HepG2 (cell line): ENCODE data around the gene EIF3L. TPM values are rescaled to one million over a fixed set of nuclear protein-coding genes. Genes with fewer than 3 reads are reported as not detected.

ENCODE experiments used
- ATAC-seq: fragments of 200-7000 bp; cut with Tn5 transposase; 3 replicates; pipeline ENCODE4 v1.9.1; 2020; ENCODE audit warnings: mild to moderate bottlenecking, moderate library complexity
- BruUV-seq: library from RNA; stranded (reverse); fragments of 400-500 nt; replicated peaks from 2 replicates; lab custom pipeline; 2021; lab: Mats Ljungman, UMichigan
- CTCF ChIA-PET: fragments of 300-600 bp; formaldehyde crosslinking; extraction: SDS; loops from one replicate; lab custom pipeline; 2021; ENCODE audit warnings: low total read pairs, inconsistent platforms, low intra/inter-chr PET ratio; lab: Yijun Ruan, JAX
- POLR2A ChIA-PET: fragments of 350-600 bp; sonication (Branson Sonifier 250); formaldehyde crosslinking; loops from one replicate; lab custom pipeline; 2020; ENCODE audit warnings: antibody characterized with exemption, inconsistent platforms; lab: Yijun Ruan, JAX
- DNase-seq: peaks from one replicate; pipeline ENCODE4 v3.0.0-alpha.2; 2015; ENCODE audit warnings: low spot score
- FAIRE-seq: peaks from 3 replicates; lab custom pipeline; 2011; peaks lifted over from hg19 to GRCh38; lab: Jason Lieb, UNC
- H2AFZ ChIP-seq: one replicate; pipeline ENCODE4 v1.6.1; 2011; ENCODE audit warnings: low read length, inconsistent platforms
- H3K27ac ChIP-seq: fragments of 300-600 bp; 3 replicates; pipeline ENCODE4 v1.8.0; 2011; ENCODE audit warnings: mixed run types, mild to moderate bottlenecking, mixed read lengths, low read length, inconsistent platforms; ENCODE audit not compliant: insufficient read depth; ENCODE audit errors: extremely low read length
- H3K27me3 ChIP-seq, 2 experiments: fragments of 200-600 bp in 1 of 2; 2 replicates in 1 of 2; 3 replicates in 1 of 2; pipeline versions ENCODE4 v1.6.0 to v1.8.0; 2011; ENCODE audit warnings: low read length in 2 of 2, mild to moderate bottlenecking in 2 of 2, moderate library complexity in 2 of 2, inconsistent platforms in 1 of 2; ENCODE audit not compliant: insufficient read depth in 2 of 2, control insufficient read depth in 1 of 2
- H3K36me3 ChIP-seq, 2 experiments: fragments of 200-600 bp in 1 of 2; replicated peaks in 1 of 2; 2 replicates in 1 of 2; 3 replicates in 1 of 2; pipeline versions ENCODE4 v1.5.1 to v1.8.0; 2011; ENCODE audit warnings: low read length in 2 of 2, inconsistent platforms in 1 of 2; ENCODE audit not compliant: insufficient read depth in 2 of 2, control insufficient read depth in 1 of 2
- H3K4me1 ChIP-seq: 2 replicates; pipeline ENCODE4 v1.5.1; 2012; ENCODE audit warnings: low read length, inconsistent platforms; ENCODE audit not compliant: insufficient read depth
- H3K4me2 ChIP-seq: 2 replicates; pipeline ENCODE4 v1.6.0; 2011; ENCODE audit warnings: low read depth, low read length, inconsistent platforms
- H3K4me3 ChIP-seq, 3 experiments: fragments of 200-600 bp in 1 of 3; sonication (generic), shearing (Covaris generic) in 1 of 3; replicated peaks in 1 of 3; 2 replicates each; pipeline ENCODE4 v1.5.1; 2011 to 2016; ENCODE audit warnings: low read length in 3 of 3, inconsistent platforms in 2 of 3, low read depth in 2 of 3, mild to moderate bottlenecking in 2 of 3, control low read depth in 1 of 3, mixed read lengths in 1 of 3; ENCODE audit not compliant: insufficient read depth in 1 of 3
- H3K79me2 ChIP-seq: one replicate; pipeline ENCODE4 v1.6.1; 2011; ENCODE audit warnings: low read length, inconsistent platforms; ENCODE audit not compliant: insufficient read depth
- H3K9ac ChIP-seq: 2 replicates; pipeline ENCODE4 v1.6.0; 2011; ENCODE audit warnings: mild to moderate bottlenecking, low read depth, low read length, inconsistent platforms; ENCODE audit not compliant: insufficient read depth
- H3K9me3 ChIP-seq: 2 replicates; pipeline ENCODE4 v1.5.1; 2012; ENCODE audit warnings: mild to moderate bottlenecking, low read length
- H4K20me1 ChIP-seq: 2 replicates; pipeline ENCODE4 v1.6.0; 2011; ENCODE audit warnings: inconsistent platforms, mild to moderate bottlenecking, low read length, moderate library complexity; ENCODE audit not compliant: insufficient read depth
- FIP1L1 ChIP-seq: fragments of 200-400 bp; formaldehyde crosslinking; IDR thresholded peaks from 2 replicates; pipeline ENCODE4 v1.6.1; 2018; ENCODE audit warnings: low read depth, mild to moderate bottlenecking, low read length, moderate library complexity, borderline replicate concordance; ENCODE audit not compliant: insufficient read depth
- NBN ChIP-seq: fragments of 450-650 bp; conservative IDR thresholded peaks from 2 replicates; pipeline ENCODE4 v1.6.1; 2017
- RARG ChIP-seq: sonication (generic); formaldehyde crosslinking; IDR thresholded peaks from 2 replicates; pipeline ENCODE4 v1.4.0; 2020; ENCODE audit warnings: low read depth, mild to moderate bottlenecking, missing genetic modification reagents
- RFXANK ChIP-seq: IDR thresholded peaks from 2 replicates; pipeline ENCODE4 v1.6.1; 2016
- RFXAP ChIP-seq: sonication (generic); formaldehyde crosslinking; IDR thresholded peaks from 2 replicates; pipeline ENCODE4 v1.4.0; 2020; ENCODE audit warnings: missing genetic modification reagents, borderline replicate concordance
- TEAD2 ChIP-seq: sonication (generic); formaldehyde crosslinking; IDR thresholded peaks from 2 replicates; pipeline ENCODE4 v1.9.0; 2021; ENCODE audit warnings: missing genetic modification reagents
- TMF1 ChIP-seq: sonication (generic); formaldehyde crosslinking; IDR thresholded peaks from 2 replicates; pipeline ENCODE4 v1.8.1; 2022; ENCODE audit warnings: low read depth, missing genetic modification reagents
- ZBED4 ChIP-seq: sonication (generic); formaldehyde crosslinking; IDR thresholded peaks from 2 replicates; pipeline ENCODE4 v1.4.0; 2020; ENCODE audit warnings: missing genetic modification reagents, borderline replicate concordance
- ZBTB14 ChIP-seq: sonication (generic); formaldehyde crosslinking; IDR thresholded peaks from 2 replicates; pipeline ENCODE4 v1.4.0; 2020; ENCODE audit warnings: missing genetic modification reagents
- ZBTB38 ChIP-seq: sonication (generic); formaldehyde crosslinking; IDR thresholded peaks from 2 replicates; pipeline ENCODE4 v1.5.1; 2020; ENCODE audit warnings: mild to moderate bottlenecking, missing genetic modification reagents
- ZNF124 ChIP-seq: sonication (generic); formaldehyde crosslinking; IDR thresholded peaks from 2 replicates; pipeline ENCODE4 v1.4.0; 2020; ENCODE audit warnings: missing genetic modification reagents
- ZNF441 ChIP-seq: sonication (generic); formaldehyde crosslinking; IDR thresholded peaks from 2 replicates; pipeline ENCODE4 v1.7.0; 2021; ENCODE audit warnings: missing genetic modification reagents, borderline replicate concordance
- ZNF766 ChIP-seq: sonication (generic); formaldehyde crosslinking; IDR thresholded peaks from 2 replicates; pipeline ENCODE4 v1.5.0; 2020; ENCODE audit warnings: missing genetic modification reagents, borderline replicate concordance
- ZSCAN5A ChIP-seq: sonication (generic); formaldehyde crosslinking; IDR thresholded peaks from 2 replicates; pipeline ENCODE4 v1.8.0; 2022; ENCODE audit warnings: mild to moderate bottlenecking, missing genetic modification reagents, borderline replicate concordance
- WGBS: methylation state at CpG from one replicate; pipeline ENCODE4 v1.1.6; 2017; ENCODE audit warnings: low lambda C conversion rate; 5-methylcytosine and 5-hydroxymethylcytosine counted together
- in situ Hi-C: cut with HindIII; loops from 2 replicates; pipeline ENCODE4 v1.10.0; 2017; ENCODE audit warnings: low pct_unique_long_range_greater_than_20kb; ENCODE audit not compliant: extremely low pct_ligation_motif_present
- intact Hi-C: fragments of 100-400 bp; cut with micrococcal nuclease; formaldehyde crosslinking; loops from one replicate; pipeline ENCODE4 v1.10.0; 2022; ENCODE audit not compliant: unreplicated experiment
- polyA plus RNA-seq, 8 experiments: library from polyadenylated mRNA; depleted of rRNA in 3 of 8; stranded (reverse) in 7 of 8; unstranded in 1 of 8; fragments of >200 nt; fragmentation: Illumina TruSeq in 4 of 8; extraction: Trizol in 4 of 8; gene quantifications; 2 replicates each; pipeline versions ENCODE4 v1.2.1 to v1.2.3, GENCODE V29; 2011 to 2016; ENCODE audit warnings: low read depth in 4 of 8, missing spikeins in 1 of 8, mixed read lengths in 1 of 8; ENCODE audit not compliant: insufficient read depth in 1 of 8
- total RNA-seq, 5 experiments: library from RNA; depleted of rRNA; stranded (reverse); fragments of >200 nt; fragmentation: Illumina TruSeq; extraction: Trizol; gene quantifications; 2 replicates each; pipeline ENCODE4 v1.2.3, GENCODE V29; 2016; ENCODE audit warnings: low read depth in 1 of 5
- TF ChIP-seq, protein P1 (sequence below): sonication (generic); formaldehyde crosslinking; IDR thresholded peaks from 2 replicates; pipeline ENCODE4 v1.9.0; 2022; ENCODE audit warnings: low read depth, missing genetic modification reagents

The EIF3L gene
- total and polyA plus RNA-seq, 2 of the 13 experiments (the other 11 are each of a cell fraction or from before 2014, with no cell fraction given) = 514 to 793 TPM

GRCh38 chr22:37905534-37906363 is 56.5 kb downstream of the EIF3L start, which contains the start of gene MICALL1:
Gene MICALL1, plus strand, starts transcription at chr22:37906297. Its CDS starts 126 bp downstream, at chr22:37906423.
- CTCF ChIA-PET = interaction anchor here (1.0 to 1.6 kb wide), 2 partner anchors 18 to 28 kb away, joined by 3 to 4 read pairs; no protein-coding TSS in a partner anchor
- in situ Hi-C loops (no loop called here), intact Hi-C loops (loop anchor here (1.0 kb wide), 1 partner anchor 25 kb away; no protein-coding TSS in a partner anchor)
- Histone ChIP-seq H4K20me1 (no peaks in the 10 kb centered on the region), H3K4me3 (peak within 1 kb of the TSS; percentile 75 to 87 (median 77)), H3K79me2 (peaks cover 8% of the 10 kb centered on the region), H3K4me2 (peak within 1 kb of the TSS; percentile 95), H3K9me3 (no peaks in the 10 kb centered on the region), H3K36me3 (no peaks in the 10 kb centered on the region; a peak in 1 of 5 replicates), H3K27me3 (no peaks in the 10 kb centered on the region), H3K27ac (peak within 1 kb of the TSS; percentile 26), H3K4me1 (peaks cover 28% of the 10 kb centered on the region), H3K9ac (peak within 1 kb of the TSS; percentile 78), H2AFZ (no peak within 1 kb of the TSS)
- POLR2A ChIA-PET = interaction anchor here (0.8 to 6.0 kb wide), 9 partner anchors 9 to 102 kb away, joined by 3 to 69 read pairs (median 6); partner anchors contain the start of genes ANKRD54 and GCAT
- ATAC-seq (peak; percentile 90), FAIRE-seq (no peak), DNase-seq (no peak)
- BruUV-seq = no TSS peak
- WGBS = 60% methylated on average over 23 of the region's 90 CpGs
- TF ChIP-seq ZBED4 (CRISPR knock-in tag) = peak; percentile 25; the same call in 1 of the 2 replicates
- TF ChIP-seq RFXAP = 0 out of 2 replicates have a peak, but pooled peaks have one; percentile 29
- no peak for TF ChIP-seq FIP1L1
- TF ChIP-seq TMF1 = no peak
- TF ChIP-seq ZNF441 (CRISPR knock-in tag) = no peak
- no peak for TF ChIP-seq ZBTB38 (CRISPR knock-in tag)
- no peak for TF ChIP-seq ZNF766 (CRISPR knock-in tag)
- TF ChIP-seq, protein P1, sequence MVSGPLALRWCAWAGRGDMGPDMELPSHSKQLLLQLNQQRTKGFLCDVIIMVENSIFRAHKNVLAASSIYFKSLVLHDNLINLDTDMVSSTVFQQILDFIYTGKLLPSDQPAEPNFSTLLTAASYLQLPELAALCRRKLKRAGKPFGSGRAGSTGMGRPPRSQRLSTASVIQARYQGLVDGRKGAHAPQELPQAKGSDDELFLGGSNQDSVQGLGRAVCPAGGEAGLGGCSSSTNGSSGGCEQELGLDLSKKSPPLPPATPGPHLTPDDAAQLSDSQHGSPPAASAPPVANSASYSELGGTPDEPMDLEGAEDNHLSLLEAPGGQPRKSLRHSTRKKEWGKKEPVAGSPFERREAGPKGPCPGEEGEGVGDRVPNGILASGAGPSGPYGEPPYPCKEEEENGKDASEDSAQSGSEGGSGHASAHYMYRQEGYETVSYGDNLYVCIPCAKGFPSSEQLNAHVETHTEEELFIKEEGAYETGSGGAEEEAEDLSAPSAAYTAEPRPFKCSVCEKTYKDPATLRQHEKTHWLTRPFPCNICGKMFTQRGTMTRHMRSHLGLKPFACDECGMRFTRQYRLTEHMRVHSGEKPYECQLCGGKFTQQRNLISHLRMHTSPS (CRISPR knock-in tag) = no peak
- no peak for TF ChIP-seq RARG (CRISPR knock-in tag)
- TF ChIP-seq NBN = no peak
- TF ChIP-seq ZNF124 (CRISPR knock-in tag) = no peak
- no peak for TF ChIP-seq TEAD2
- no peak for TF ChIP-seq RFXANK
- no peak for TF ChIP-seq ZSCAN5A (CRISPR knock-in tag)
- no peak for TF ChIP-seq ZBTB14 (CRISPR knock-in tag)
